Measurements from ENCODE around the gene CDH7. TPM values are rescaled to one million over a fixed set of nuclear protein-coding genes. Genes with fewer than 3 reads are reported as not detected.

The CDH7 gene, protein sequence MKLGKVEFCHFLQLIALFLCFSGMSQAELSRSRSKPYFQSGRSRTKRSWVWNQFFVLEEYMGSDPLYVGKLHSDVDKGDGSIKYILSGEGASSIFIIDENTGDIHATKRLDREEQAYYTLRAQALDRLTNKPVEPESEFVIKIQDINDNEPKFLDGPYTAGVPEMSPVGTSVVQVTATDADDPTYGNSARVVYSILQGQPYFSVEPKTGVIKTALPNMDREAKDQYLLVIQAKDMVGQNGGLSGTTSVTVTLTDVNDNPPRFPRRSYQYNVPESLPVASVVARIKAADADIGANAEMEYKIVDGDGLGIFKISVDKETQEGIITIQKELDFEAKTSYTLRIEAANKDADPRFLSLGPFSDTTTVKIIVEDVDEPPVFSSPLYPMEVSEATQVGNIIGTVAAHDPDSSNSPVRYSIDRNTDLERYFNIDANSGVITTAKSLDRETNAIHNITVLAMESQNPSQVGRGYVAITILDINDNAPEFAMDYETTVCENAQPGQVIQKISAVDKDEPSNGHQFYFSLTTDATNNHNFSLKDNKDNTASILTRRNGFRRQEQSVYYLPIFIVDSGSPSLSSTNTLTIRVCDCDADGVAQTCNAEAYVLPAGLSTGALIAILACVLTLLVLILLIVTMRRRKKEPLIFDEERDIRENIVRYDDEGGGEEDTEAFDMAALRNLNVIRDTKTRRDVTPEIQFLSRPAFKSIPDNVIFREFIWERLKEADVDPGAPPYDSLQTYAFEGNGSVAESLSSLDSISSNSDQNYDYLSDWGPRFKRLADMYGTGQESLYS
- total RNA-seq (ENCODE audit: low replicate concordance), result 2.7 TPM in 2 replicates

DNA sequence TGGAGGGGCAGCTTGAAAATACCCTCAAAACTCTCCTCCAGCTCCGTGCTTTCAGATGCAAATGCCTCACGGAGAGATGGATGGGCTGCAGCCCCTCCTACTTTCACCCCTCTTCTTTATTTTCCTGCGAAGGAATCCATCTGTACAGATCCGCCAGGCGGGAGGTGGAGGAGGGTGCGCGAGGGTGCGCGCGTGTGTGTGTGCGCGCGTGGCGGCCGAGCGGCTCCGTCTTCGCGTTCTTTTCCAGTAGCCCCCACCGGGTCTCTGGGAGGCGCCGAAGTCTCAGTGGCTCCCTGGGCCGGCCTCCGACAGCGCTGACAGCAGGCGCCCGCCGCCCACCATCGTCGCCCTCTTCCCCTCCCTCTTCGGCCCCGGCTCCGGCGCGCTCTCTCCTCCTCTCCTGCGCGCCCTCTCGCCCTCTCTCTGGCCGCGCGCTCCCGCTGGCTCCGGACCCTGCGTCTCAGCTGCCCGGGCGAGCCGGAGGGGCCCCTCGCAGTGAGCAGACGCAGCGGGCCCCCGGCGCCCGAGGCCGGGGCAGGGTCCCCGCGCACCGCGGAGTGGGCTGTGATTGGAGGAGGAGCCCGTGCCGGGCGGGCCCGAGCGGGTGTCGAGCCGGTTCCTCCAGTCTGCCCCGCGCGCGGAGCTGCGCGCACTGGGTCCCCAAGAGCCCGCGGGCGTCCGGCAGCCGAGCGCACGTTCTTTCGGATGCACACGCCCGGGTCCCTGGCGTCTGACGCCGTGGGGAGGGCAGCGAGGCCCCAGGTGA is at the start of gene CDH7:
Gene CDH7 (plus strand): TSS at position 624 of the 766 bp plus-strand sequence. CDS start 11,831 bp downstream, outside the sequence.
- H3K9ac ChIP-seq, result no peak within 1 kb of the TSS

DNA sequence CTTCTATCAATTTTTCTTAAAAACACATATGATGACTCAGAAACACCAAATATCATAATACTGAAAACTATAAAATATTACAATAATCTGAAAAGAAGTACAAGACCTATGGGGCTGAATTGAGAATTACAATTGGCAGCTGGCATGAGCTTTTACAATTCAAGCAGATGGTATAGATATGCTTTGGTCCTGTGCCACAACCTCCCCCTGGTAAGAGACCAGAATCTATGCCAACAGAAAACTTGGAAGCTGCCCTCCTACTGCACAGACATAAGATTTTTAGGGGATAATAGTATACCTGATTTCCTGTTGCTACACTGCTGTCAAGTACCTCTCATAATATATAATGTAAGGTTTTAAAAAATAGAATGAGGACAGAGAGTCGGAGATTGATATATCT is 46.8 kb upstream of the CDH7 start:
- Histone ChIP-seq H3K9ac (no peak overlapping the region), H2AFZ (replicated peaks) (no peak overlapping the region), H3K4me2 (no peak overlapping the region), H3F3A (ENCODE audit: low read depth) (no peaks in the 10 kb centered on the region), H3K27me3 (no peaks in the 10 kb centered on the region), H3K36me3 (no peaks in the 10 kb centered on the region), H4K20me1 (ENCODE audit: low read depth) (no peaks in the 10 kb centered on the region), H3K4me3 (no peak overlapping the region), H3K9me3 (ENCODE audit: low read depth) (no peaks in the 10 kb centered on the region), H3K27ac (no peak overlapping the region), H3K79me2 (ENCODE audit: low read depth) (no peaks in the 10 kb centered on the region), H3K4me1 (no peaks in the 10 kb centered on the region)
- no peak for DNase-seq (ENCODE audit: low spot score)
- Mint-ChIP-seq H3K4me3 (no peak overlapping the region), H3K9me3 (no peaks in the 10 kb centered on the region), H3K27ac (no peak overlapping the region), H3K27me3 (ENCODE audit: insufficient read depth, low read depth) (no peaks in the 10 kb centered on the region), H3K4me1 (no peaks in the 10 kb centered on the region), H3K36me3 (no peaks in the 10 kb centered on the region)
- TF ChIP-seq EZH2phosphoT487 (IDR thresholded peaks at IDR 0.05) (no peak), EZH2 (IDR thresholded peaks at IDR 0.05) (no peak)
- TF ChIP-seq, protein P1, sequence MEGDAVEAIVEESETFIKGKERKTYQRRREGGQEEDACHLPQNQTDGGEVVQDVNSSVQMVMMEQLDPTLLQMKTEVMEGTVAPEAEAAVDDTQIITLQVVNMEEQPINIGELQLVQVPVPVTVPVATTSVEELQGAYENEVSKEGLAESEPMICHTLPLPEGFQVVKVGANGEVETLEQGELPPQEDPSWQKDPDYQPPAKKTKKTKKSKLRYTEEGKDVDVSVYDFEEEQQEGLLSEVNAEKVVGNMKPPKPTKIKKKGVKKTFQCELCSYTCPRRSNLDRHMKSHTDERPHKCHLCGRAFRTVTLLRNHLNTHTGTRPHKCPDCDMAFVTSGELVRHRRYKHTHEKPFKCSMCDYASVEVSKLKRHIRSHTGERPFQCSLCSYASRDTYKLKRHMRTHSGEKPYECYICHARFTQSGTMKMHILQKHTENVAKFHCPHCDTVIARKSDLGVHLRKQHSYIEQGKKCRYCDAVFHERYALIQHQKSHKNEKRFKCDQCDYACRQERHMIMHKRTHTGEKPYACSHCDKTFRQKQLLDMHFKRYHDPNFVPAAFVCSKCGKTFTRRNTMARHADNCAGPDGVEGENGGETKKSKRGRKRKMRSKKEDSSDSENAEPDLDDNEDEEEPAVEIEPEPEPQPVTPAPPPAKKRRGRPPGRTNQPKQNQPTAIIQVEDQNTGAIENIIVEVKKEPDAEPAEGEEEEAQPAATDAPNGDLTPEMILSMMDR (IDR thresholded peaks at IDR 0.05), result no peak

More for the DNA sequence above, at the start of gene CDH7:
- Histone ChIP-seq H3K79me2 (ENCODE audit: low read depth) (no peaks in the 10 kb centered on the region), H2AFZ (replicated peaks) (peak within 1 kb of the TSS; percentile 99), H3K4me3 (peak within 1 kb of the TSS; percentile 91), H3K27ac (no peak within 1 kb of the TSS), H3K36me3 (no peaks in the 10 kb centered on the region), H3K27me3 (peaks cover 46% of the 10 kb centered on the region), H4K20me1 (ENCODE audit: low read depth) (peaks cover 3% of the 10 kb centered on the region), H3F3A (ENCODE audit: low read depth) (peaks cover 9% of the 10 kb centered on the region), H3K4me1 (peaks cover 12% of the 10 kb centered on the region), H3K9me3 (ENCODE audit: low read depth) (no peaks in the 10 kb centered on the region), H3K4me2 (peak within 1 kb of the TSS; percentile 96)
- no peaks in the 10 kb centered on the region for H3K36me3 Mint-ChIP-seq
- H3K4me3 Mint-ChIP-seq, result peak within 1 kb of the TSS; percentile 93
- DNase-seq (ENCODE audit: low spot score), result peak; percentile 74
- TF ChIP-seq, protein P1 (IDR thresholded peaks at IDR 0.05), result no peak
- TF ChIP-seq EZH2phosphoT487 (IDR thresholded peaks at IDR 0.05) (no peak), EZH2 (IDR thresholded peaks at IDR 0.05) (no peak)
- H3K9me3 Mint-ChIP-seq, result no peaks in the 10 kb centered on the region
- H3K27ac Mint-ChIP-seq, result no peak within 1 kb of the TSS
- peaks cover 23% of the 10 kb centered on the region for H3K27me3 Mint-ChIP-seq (ENCODE audit: insufficient read depth, low read depth)
- peaks cover 31% of the 10 kb centered on the region for H3K4me1 Mint-ChIP-seq

DNA sequence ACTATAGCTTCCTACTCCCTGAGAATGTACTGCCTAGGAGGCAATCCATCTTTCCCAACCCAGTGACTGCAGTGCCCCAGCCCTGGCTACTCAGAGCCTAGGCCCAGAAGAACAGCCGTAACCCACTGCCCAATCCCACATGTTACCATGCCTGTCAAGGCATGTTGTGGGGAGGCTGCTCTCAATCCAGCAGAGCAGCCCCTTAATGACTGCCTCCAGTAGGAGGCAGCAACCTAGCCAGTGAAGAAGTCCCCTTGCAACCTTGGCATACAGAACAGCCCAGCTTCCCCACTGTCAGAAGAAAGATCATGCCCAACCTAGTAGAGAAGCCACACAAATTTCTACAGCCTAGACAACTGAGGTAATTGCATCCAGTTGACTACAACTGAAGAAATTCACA is 44.2 kb upstream of the CDH7 start:
- TF ChIP-seq, protein P1 (IDR thresholded peaks at IDR 0.05), result peak; percentile 31
- TF ChIP-seq EZH2phosphoT487 (IDR thresholded peaks at IDR 0.05) (no peak), EZH2 (IDR thresholded peaks at IDR 0.05) (no peak)
- Histone ChIP-seq H3F3A (ENCODE audit: low read depth) (no peaks in the 10 kb centered on the region), H3K27me3 (no peaks in the 10 kb centered on the region), H3K9me3 (ENCODE audit: low read depth) (no peaks in the 10 kb centered on the region), H3K36me3 (no peaks in the 10 kb centered on the region), H3K79me2 (ENCODE audit: low read depth) (no peaks in the 10 kb centered on the region), H3K4me2 (no peak overlapping the region), H3K9ac (no peak overlapping the region), H3K4me1 (no peaks in the 10 kb centered on the region), H2AFZ (replicated peaks) (peak overlapping the region; percentile 22), H3K4me3 (no peak overlapping the region), H4K20me1 (ENCODE audit: low read depth) (no peaks in the 10 kb centered on the region), H3K27ac (no peak overlapping the region)
- no peak for DNase-seq (ENCODE audit: low spot score)
- no peak overlapping the region for H3K27ac Mint-ChIP-seq
- peaks cover under 1% of the 10 kb centered on the region for H3K4me1 Mint-ChIP-seq
- H3K27me3 Mint-ChIP-seq (ENCODE audit: insufficient read depth, low read depth), result no peaks in the 10 kb centered on the region
- no peaks in the 10 kb centered on the region for H3K9me3 Mint-ChIP-seq
- no peak overlapping the region for H3K4me3 Mint-ChIP-seq
- no peaks in the 10 kb centered on the region for H3K36me3 Mint-ChIP-seq
